BE2C (cell line): ENCODE results near the gene RAPGEF1.
"Not testable (repeated sequence)": the region's sequence is repeated elsewhere in the genome, so short reads cannot be mapped to it uniquely, and the experiment has no call there.

Source experiments
- DNase-seq: peaks from one replicate; pipeline ENCODE4 v3.0.0-alpha.2; 2020
- H3K27me3 ChIP-seq: fragments of 250-450 bp; sonication (Bioruptor Pico); 2 replicates; pipeline ENCODE4 v1.5.1; 2020; ENCODE audit warnings: mild to moderate bottlenecking
- H3K36me3 ChIP-seq: fragments of 250-450 bp; sonication (Bioruptor Pico); 2 replicates; pipeline ENCODE4 v1.5.1; 2020; ENCODE audit warnings: mild to moderate bottlenecking
- H3K4me1 ChIP-seq: fragments of 250-450 bp; sonication (Bioruptor Pico); 2 replicates; pipeline ENCODE4 v1.5.1; 2020
- H3K4me3 ChIP-seq: 2 replicates; pipeline ENCODE4 v1.5.1; 2011; ENCODE audit warnings: low read depth, low read length
- H3K9me3 ChIP-seq: fragments of 250-450 bp; sonication (Bioruptor Pico); 2 replicates; pipeline ENCODE4 v1.5.1; 2020
- CTCF ChIP-seq: IDR thresholded peaks from 2 replicates; pipeline ENCODE4 v1.5.1; 2012; ENCODE audit warnings: mild to moderate bottlenecking, low read depth, low read length

RAPGEF1 gene

GRCh38 chr9:131658377-131659129, 81.3 kb downstream of the RAPGEF1 start:
- no peak for TF ChIP-seq CTCF
- Histone ChIP-seq H3K36me3 (no peaks in the 10 kb centered on the region), H3K9me3 (no peaks in the 10 kb centered on the region), H3K4me1 (peaks cover 1% of the 10 kb centered on the region), H3K27me3 (no peaks in the 10 kb centered on the region), H3K4me3 (no peak overlapping the region)
- DNase-seq, result no peak

GRCh38 chr9:131657940-131658339, 81.9 kb downstream of the RAPGEF1 start:
- Histone ChIP-seq H3K9me3 (no peaks in the 10 kb centered on the region), H3K36me3 (no peaks in the 10 kb centered on the region), H3K27me3 (no peaks in the 10 kb centered on the region), H3K4me1 (no peaks in the 10 kb centered on the region; the same call in 1 of the 2 replicates), H3K4me3 (no peak overlapping the region)
- no peak for TF ChIP-seq CTCF
- no peak for DNase-seq

GRCh38 chr9:131657456-131657855, 82.4 kb downstream of the RAPGEF1 start:
- no peak for TF ChIP-seq CTCF
- Histone ChIP-seq H3K4me3 (no peak overlapping the region), H3K36me3 (no peaks in the 10 kb centered on the region), H3K27me3 (no peaks in the 10 kb centered on the region), H3K9me3 (no peaks in the 10 kb centered on the region), H3K4me1 (no peaks in the 10 kb centered on the region; the same call in 1 of the 2 replicates)
- no peak for DNase-seq

GRCh38 chr9:131657037-131657377, 82.9 kb downstream of the RAPGEF1 start:
- Histone ChIP-seq H3K27me3 (no peaks in the 10 kb centered on the region), H3K4me1 (no peaks in the 10 kb centered on the region; the same call in 1 of the 2 replicates), H3K9me3 (no peaks in the 10 kb centered on the region), H3K36me3 (no peaks in the 10 kb centered on the region), H3K4me3 (no peak overlapping the region)
- TF ChIP-seq CTCF, result no peak
- DNase-seq, result no peak

- H3K4me3 ChIP-seq, result no peak overlapping the region
- no peak for DNase-seq
- no peaks in the 10 kb centered on the region; the same call in 1 of the 2 replicates for H3K4me1 ChIP-seq
- TF ChIP-seq CTCF, result no peak
- no peaks in the 10 kb centered on the region for H3K27me3 ChIP-seq
- H3K36me3 ChIP-seq, result no peaks in the 10 kb centered on the region
- H3K9me3 ChIP-seq, result no peaks in the 10 kb centered on the region
Observed at GRCh38 chr9:131656356-131657036, 83.4 kb downstream of the RAPGEF1 start.

- not testable (repeated sequence) for DNase-seq, H3K9me3 ChIP-seq, H3K4me1 ChIP-seq, H3K4me3 ChIP-seq, H3K27me3 ChIP-seq, H3K36me3 ChIP-seq
Observed at GRCh38 chr9:131654369-131654768, 85.5 kb downstream of the RAPGEF1 start.
